ENCODE data around the gene ZNF496.
"Not testable (repeated sequence)": the region's sequence is repeated elsewhere in the genome, so short reads cannot be mapped to it uniquely, and the experiment has no call there.

ZNF496 gene

DNA sequence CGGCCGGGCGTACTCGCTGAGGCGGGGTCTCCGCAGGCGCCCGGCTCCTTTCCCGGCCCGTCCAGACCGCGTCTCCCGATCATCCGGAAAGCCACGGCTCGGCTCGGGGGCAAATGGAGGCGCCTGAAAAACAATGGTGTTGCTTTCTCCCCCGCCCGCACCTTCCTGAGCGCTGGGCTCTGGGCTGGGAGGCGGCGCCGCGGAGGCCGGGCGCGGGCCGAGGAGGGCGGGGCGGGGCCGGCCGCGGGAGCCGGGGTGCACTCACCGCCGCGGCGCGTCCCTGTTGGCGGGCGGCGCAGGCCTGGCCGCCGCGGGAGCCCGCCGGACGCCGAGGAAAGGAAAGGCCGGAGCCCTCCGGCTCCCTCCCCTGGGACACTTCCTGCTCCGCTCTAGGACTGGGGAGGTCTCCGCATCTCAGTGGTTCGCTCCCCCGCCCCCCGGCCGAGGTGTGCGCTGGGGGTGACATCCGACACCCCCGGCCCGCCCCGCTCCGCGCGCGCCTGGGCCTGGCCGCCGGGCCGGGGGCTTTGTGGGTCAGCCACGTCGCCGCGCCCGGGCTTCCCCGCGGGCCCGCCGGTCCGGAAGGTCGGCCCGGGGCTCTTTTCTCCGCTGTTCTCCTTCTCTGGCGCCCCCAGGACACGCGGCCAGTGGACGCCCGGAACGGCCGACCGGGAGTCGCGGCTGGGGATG is at the start of gene ZNF496:
ZNF496 (minus strand) TSS at position 343 of the 690 bp plus-strand sequence. CDS start 2,289 bp downstream, outside the sequence.
- peak; percentile 33 for DNase-seq (ENCODE audit: low read depth, low spot score)

DNA sequence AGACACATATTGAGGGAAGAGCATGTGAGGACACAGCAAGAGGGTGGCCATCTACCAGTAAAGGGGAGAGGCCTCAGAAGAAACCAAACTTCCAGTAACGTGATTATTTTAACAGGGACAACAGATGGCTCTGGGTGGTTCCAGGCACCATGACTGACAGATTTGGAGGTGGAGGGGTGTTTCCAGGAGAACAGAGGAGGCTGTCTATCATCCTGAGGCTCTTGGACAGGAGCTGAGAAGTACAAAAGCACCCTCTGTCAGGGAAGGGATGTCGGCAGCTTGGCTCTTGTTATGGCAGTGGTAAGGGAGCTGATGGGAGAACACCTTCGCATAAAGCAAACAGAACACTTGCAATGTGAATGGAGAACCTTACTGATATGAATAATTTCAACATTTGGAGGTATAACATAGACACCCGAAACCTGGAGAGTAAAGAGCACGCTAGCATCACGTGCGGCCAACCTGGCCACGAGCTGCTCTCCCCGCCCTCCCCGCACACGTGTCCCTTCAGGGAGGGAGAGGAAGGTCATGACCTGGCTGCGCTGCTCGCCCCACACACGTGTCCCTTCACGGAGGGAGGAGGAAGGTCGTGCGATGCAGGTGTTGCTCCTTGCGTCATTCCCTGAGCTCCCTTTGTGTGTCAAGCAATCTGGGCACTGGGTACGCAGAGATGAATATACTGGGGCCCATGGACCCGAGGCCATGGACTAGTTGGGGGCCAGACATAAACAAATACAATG is 46.8 kb upstream of the ZNF496 start:
- no peak for DNase-seq (ENCODE audit: low read depth, low spot score)

DNA sequence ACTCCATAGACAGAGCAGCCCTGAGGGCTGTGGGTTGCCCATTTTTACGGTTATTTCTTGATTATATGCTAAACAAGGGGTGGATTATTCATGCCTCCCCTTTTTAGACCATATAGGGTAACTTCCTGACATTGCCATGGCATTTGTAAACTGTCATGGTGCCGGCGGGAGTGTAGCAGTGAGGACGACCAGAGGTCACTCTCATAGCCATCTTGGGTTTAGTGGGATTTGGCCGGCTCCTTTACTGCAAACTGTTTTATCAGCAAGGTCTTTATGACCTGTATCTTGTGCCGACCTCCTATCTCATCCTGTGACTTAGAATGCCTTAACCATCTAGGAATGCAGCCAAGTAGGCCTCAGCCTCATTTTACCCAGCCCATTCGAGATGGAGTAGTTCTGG is 46.0 kb upstream of the ZNF496 start:
- DNase-seq (ENCODE audit: low read depth, low spot score), result not testable (repeated sequence)

DNA sequence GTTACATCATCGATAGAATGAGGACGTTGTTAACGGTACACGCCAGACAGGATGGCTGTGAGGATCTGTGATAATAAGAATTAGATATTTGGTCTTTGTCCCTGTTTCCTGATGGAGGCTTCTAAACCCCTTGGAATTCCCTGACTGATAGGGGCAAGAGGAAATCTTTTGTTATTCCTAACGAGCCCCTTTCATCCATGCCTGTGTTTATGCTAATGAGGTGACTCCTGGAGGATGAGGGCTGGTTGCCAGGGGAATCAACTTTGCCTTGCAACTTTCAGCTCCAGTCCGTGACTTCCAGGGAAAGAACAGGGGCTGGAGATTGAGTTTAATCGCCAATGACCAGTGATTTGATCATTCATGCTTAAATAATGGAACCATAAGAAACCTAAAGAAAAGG is 45.0 kb upstream of the ZNF496 start:
- no peak for DNase-seq (ENCODE audit: low read depth, low spot score)

DNA sequence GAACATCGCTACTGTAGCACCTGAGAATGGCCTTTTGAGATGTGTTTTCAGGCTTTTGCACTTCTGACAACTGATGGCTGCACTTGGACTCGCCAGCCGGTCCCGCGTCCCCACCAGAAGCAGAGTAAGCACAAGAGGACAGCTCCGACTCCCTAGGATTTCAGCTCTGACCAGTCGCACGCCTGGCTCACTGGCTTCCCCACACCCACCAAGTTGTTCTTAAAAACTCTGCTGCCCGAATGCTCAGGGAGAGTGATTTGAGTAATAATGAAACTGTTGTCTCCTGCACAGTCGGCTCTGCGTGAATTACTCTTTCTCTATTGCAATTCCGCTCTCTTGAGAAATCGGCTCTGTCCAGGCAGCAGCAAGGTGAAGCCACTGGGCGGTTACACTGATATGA is 44.1 kb upstream of the ZNF496 start:
- no peak for DNase-seq (ENCODE audit: low read depth, low spot score)

DNA sequence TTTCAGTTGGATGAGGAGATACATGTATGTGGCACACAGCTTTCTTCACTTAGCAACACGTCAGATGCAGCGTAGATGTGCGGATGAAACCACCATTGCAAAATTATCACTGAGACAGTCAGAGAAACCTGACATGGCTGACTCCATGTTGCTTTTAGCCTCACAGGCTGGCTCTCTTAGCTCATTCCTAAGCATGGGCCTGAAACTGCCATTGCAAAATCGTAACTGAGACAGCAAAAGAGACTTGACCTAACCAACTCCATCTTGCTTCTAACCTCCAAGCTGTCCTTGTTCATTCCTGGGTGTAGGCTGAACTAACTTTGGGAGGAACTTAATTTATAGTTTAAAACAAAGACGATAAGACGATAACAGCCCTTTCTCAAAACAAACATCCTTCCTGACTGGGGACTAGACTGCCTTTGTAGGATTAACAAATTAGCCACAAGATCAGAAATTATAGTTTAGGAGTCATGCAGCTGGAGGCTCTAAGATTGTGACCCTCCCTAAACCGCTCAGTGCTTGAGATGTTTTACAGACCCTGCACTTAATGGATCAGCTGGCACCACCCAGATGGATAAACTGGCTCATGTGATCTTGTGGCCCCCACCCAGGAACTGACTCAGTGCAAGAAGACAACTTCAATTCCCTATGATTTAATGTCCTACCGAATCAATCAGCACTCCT is 43.1 kb upstream of the ZNF496 start:
- not testable (repeated sequence) for DNase-seq (ENCODE audit: low read depth, low spot score)

DNA sequence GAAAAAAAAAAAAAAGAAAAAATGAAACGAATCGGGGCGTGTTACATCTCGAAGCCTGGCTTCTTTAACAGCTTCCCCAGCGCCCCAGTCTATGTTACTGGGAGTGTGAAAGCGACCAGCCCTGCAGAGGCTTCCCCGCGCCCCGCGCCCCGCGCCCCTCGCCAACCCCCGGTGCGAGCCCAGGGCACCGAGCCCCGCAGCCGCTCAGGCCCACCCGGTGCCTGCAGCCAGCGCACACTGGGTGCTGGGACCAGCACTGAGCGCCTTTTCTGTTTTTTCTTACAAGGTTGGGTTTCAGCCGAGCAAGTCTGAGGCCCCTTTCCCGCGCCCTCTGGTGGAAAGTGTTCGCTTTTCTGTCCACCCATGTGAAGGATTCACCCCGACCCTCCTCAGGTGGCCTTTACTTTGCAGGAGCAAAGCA is 42.1 kb upstream of the ZNF496 start:
- peak; percentile 17 for DNase-seq (ENCODE audit: low read depth, low spot score)

DNA sequence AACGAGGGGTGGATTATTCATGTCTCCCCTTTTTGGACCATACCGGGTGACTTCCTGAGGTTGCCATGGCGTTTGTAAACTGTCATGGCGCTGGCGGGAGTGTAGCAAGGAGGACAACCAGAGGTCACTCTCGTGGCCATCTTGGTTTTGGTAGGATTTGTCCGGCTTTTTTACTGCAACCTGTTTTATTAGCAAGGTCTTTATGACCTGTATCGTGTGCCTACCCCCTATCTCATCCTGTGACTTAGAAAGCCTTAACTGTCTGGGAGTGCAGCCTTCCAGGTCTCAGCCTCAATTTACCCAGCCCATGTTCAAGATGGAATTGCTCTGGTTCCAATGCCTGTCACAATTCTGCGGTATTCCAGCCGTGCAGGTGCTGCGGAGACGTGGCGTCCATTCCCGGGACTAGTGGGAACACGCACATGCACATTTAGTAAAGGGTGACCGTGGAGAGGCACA is 40.2 kb upstream of the ZNF496 start:
- no peak for DNase-seq (ENCODE audit: low read depth, low spot score)

DNA sequence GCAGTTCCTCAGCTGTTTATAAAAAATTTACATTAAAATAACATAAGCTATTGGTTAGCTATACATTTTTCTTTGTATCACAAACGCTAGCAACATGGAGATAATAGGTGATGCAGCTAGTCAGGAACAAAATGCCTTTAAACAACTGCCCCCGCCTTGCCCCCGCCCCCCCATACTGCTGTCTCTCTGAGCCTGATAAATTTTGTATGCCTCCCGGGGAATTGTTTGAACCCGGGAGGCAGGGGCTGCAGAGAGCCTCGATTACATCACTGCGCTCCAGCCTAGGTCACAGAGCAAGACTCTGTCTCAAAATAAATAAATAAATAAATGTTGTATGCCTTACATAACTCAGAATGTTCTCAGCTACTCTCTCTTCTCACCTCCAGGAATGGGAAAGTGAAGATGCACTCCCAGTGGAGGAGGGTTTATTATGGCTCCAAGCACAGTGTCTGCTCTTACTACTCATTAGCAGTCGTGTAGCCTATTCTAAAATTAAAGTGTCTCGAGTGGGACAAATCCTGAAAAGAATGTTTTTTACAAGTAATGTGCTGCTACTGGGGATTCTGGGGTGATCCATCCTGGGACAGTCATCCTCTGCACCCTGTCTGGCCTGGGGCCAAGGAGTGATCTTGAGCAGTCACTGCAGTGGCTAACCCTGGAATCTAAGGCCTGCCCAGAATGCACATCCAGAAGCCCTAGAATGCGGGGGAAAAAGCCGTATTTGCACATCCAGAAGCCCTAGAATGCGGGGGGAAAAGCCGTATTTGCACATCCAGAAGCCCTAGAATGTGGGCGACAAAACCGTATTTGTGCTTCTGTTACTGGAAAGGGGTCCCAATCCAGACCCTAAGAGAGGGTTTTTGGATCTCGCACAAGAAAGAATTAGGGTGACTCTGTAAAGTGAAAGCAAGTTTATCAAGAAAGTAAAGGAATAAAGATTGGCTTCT is 39.4 kb upstream of the ZNF496 start:
- no peak for DNase-seq (ENCODE audit: low read depth, low spot score)

DNA sequence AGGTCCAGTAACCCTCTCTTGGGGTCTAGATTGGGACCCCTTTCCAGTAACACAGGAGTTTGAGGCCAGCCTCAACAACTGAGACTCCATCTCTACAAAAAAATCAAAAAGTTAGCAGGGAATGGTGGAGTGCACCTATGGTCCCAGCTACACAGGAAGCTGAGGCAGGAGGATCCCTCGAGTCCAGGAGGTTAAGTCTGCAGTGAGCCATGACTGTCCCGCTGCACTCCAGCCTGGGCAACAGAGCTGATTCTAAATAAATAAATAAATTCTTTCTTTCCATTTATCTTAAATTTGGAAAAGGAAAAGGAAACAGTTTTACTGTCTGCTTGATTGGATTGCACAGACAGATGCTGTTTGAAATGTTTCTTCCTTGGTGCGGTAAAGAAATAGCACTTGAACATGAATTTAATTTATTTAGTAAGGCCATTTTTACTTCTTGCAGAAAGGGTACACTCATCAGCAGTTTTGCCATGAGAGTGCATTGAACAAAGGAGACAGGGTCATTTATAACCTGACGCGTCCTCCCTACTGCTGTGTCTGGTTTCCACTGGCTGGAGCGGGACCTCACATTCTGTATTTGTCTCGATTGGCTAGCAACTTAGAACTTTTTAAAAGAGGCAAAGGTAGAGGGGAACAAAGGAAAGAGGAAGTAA is 37.0 kb upstream of the ZNF496 start:
- no peak for DNase-seq (ENCODE audit: low read depth, low spot score)

DNA sequence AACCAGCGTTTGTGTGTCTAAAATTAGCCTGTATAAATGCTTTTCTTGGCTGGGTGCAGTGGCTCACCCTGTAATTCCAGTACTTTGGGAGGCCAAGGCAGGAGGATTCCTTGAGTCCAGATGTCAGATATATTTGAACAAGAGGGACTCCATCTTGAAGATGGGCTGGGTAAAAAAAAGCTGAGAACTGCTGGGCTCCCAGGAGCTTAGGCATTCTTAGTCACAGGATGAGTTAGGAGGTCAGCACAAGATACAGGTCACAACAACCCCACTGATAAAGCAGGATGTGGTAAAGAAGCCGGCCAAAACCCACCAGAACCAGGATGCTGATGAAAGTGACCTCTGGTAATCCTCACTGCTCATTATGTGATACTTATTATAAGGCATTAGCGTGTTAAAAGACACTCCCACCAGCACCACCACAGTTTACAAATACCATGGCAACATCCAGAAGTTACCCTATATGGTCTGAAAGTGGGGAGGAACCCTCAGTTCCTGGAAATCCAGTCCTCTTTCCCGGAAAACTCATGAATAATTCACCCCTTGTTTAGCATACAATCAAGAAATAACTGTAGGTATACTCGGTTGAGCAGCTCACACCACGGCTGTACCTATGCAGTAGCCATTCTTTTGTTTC is 36.2 kb upstream of the ZNF496 start:
- no peak for DNase-seq (ENCODE audit: low read depth, low spot score)

DNA sequence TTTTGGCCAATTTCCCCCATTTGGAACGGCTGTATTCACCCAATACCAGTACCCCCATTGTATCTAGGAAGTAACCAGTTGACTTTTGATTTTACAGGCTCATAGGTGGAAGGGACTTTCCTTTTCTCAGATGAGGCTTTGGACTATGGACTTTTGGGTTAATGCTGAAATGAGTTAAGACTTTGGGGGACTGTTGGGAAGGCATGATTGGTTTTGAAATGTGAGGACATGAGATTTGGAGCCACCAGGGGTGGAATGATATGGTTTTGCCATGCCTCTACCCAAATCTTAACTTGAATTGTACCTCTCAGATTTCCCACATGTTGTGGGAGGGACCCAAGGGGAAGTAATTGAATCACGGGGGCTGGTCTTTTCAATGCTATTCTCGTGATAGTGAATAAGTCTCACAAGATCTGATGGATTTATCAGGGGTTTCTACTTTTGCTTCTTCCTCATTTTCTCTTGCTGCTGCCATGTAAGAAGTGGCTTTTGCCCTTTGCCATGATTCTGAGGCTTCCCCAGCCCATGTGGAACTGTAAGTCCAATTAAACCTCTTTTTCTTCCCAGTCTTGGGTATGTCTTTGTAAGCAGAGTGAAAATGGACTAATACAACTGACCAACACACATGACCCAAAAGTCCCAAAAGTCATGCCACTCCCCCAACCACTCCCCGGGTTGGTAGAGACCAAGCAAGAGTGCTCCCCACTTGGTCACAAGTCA is 35.4 kb upstream of the ZNF496 start:
- DNase-seq (ENCODE audit: low read depth, low spot score), result no peak

DNA sequence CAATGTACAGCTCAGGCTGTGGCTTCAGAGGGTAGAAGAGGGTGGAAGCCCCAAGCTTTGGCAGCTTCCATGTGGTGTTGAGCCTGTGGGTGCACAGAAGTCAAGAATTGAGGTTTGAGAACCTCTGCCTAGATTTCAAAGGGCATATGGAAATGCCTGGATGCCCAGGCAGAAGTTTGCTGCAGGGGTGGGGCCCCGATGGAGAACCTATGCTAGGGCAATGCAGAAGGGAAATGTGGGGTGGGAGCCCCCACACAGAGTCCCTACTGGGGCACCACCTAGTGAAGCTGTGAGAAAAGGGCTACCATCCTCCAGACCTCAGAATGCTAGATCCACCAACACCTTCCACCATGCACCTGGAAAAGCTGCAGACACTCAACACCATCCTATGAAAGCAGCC is 34.7 kb upstream of the ZNF496 start:
- DNase-seq (ENCODE audit: low read depth, low spot score), result not testable (repeated sequence)

DNA sequence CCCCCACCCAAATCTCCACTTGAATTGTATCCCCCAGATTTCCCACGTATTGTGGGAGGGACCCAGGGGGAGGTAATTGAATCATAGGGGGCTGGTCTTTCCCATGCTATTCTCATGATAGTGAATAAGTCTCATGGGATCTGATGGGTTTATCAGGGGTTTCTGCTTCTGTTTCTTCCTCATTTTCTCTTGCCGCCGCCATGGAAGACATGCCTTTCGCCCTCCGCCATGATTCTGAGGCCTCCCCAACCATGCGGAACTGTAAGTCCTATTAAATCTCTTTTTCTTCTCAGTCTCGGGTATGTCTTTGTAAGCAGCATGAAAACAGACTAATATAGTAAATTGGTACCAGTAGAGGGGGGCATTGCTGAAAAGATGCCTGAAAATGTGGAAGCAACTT is 33.4 kb upstream of the ZNF496 start:
- no peak for DNase-seq (ENCODE audit: low read depth, low spot score)

DNA sequence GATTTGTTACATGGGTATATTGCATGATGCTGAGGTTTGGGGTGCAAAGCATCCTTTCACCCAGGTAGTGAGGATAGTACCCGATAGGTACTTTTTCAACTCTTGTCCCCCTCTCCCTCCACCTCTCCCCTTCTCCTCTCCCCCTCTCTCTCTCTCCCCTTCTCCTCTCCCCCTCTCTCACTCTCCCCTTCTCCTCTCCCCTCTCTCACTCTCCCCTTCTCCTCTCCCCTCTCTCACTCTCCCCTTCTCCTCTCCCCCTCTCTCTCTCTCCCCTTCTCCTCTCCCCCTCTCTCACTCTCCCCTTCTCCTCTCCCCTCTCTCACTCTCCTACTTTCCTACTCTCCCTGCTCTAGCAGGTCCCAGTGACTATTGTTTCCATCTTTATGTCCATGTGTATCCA is 31.3 kb upstream of the ZNF496 start:
- DNase-seq (ENCODE audit: low read depth, low spot score), result not testable (repeated sequence)

DNA sequence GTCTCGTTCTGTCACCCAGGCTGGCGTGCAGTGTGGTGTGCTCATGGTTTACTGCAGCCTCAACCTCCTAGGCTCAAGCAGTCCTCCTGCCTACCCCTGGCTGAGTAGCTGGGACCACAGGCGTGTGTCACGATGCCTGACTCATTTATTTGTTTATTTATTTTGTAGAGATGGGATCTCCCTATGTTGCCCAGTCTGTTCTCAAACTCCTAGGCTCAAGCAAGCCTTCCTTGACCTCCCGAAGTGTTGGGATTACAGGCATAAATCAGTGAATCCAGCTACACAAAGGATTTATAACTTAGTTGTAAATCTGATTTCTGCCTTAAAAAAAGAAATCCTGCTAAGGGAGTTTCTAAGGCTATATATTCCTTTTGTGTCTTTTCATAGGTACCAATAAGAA is 30.5 kb upstream of the ZNF496 start:
- no peak for DNase-seq (ENCODE audit: low read depth, low spot score)

DNA sequence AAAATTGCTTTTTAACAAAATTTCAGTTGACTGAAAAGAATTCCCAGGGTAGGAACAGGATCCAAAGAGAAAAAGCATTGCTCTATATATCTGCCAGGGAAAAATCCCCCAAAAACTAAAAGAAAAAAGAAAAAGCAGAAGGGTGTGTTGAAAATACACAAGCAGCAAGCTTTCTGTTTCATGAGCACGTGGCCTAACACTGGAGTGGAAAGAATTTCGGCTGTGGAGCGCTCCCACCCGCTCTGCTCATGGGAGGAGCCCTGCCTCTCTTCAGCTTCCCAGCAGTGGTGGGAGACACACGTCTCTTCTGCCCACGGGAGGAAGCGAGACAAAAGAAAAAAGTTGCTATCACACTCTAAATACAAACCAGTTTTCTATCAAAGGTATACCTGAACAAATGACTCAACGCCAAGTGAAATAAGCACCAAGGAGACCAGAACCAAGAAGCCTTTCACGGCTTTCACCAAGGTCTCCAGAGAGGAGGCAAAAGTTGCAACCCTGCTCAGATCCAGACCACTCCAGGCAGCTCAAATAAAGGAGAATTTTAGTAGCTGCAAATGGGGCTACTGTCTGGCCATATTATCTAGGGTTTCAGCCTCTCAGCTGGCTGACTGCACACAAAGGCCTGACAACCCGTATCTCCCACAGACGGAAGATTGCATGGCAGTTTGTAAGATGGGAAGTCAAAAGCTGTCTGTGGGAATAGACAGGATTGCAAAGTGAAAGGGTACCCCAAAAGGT is 29.5 kb upstream of the ZNF496 start:
- DNase-seq (ENCODE audit: low read depth, low spot score), result no peak

DNA sequence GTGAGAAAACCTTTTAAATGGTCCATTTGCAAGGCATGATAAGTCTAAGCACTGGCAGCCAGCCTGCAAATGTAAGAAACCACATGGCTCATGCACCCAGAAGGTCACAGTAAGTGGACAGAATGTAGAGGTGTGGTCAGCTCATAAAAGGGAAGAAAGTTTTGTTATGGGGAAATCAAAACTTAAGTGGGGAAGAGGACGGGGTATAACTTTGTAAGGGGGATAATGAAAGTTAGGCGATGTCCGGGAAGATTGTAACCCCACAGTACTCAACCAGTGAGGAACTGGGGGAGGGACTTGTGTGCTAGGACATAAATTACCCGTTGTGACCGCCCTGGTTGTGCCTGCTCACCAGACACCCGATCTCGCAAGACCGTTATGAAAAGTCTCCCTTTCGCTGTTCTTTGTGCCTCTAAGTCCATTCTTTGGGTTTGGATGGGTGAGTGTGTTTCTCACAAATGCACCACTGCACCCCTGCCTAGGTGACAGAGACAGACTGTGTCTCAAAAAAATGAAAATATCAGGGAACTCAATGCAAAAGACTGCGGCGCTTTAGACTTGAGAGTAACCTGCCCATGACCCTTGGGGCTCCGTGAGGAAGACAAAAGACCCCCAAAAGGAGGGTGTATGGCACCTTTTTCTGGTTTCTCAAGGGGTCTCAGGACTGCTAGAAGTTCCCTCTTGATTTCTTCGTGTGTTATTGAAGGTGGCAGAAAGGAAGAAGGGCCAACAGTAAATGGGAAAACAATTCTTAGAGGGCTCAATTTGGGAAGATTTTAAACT is 28.6 kb upstream of the ZNF496 start:
- no peak for DNase-seq (ENCODE audit: low read depth, low spot score)

All from activated naive CD8-positive, alpha-beta T cell treated with anti-CD3 and anti-CD28 coated beads, Interleukin-2, amount 50 U/mL, for 16 hours (primary cell).